GM12878 (cell line): ENCODE data around the gene MYO7B. TPM values are rescaled to one million over a fixed set of nuclear protein-coding genes. Genes with fewer than 3 reads are reported as not detected.
"Not testable (repeated sequence)": the region's sequence is repeated elsewhere in the genome, so short reads cannot be mapped to it uniquely, and the experiment has no call there.

ENCODE experiments used
- ATAC-seq: fragments of 200-7000 bp; cut with Tn5 transposase; 3 replicates; pipeline ENCODE4 v1.9.1; 2020; ENCODE audit warnings: mild to moderate bottlenecking, moderate library complexity
- BruUV-seq: library from RNA; stranded (reverse); fragments of 400-500 nt; replicated peaks from 2 replicates; lab custom pipeline; 2021; lab: Mats Ljungman, UMichigan
- CTCF ChIA-PET: fragments of 300-600 bp; sonication (Branson Sonifier 250); formaldehyde crosslinking; extraction: SDS; loops from one replicate; lab custom pipeline; 2021; ENCODE audit warnings: inconsistent platforms; lab: Yijun Ruan, JAX
- POLR2A ChIA-PET: fragments of 350-600 bp; formaldehyde crosslinking; extraction: SDS; loops from one replicate; lab custom pipeline; 2021; ENCODE audit warnings: inconsistent platforms; lab: Charles Lee
- RAD21 ChIA-PET: fragments of 300-600 bp; sonication (Branson Sonifier 250); formaldehyde crosslinking; loops from one replicate; lab custom pipeline; 2023; ENCODE audit warnings: antibody characterized with exemption; ENCODE audit not compliant: unreplicated experiment; lab: Charles Lee
- SMC1A ChIA-PET: fragments of 300-600 bp; sonication (Branson Sonifier 250); formaldehyde crosslinking; loops from one replicate; lab custom pipeline; 2023; ENCODE audit not compliant: unreplicated experiment, uncharacterized antibody; lab: Charles Lee
- DNase-seq: peaks from one replicate; pipeline ENCODE4 v3.0.0-alpha.2; 2011; ENCODE audit warnings: low read depth, low spot score
- FAIRE-seq: peaks from 3 replicates; lab custom pipeline; 2011; peaks lifted over from hg19 to GRCh38; lab: Jason Lieb, UNC
- H2AFZ ChIP-seq: 2 replicates; pipeline ENCODE4 v1.6.0; 2011; ENCODE audit warnings: low read depth, low read length, control low read depth; ENCODE audit not compliant: control insufficient read depth
- H3K27ac ChIP-seq: 2 replicates; pipeline ENCODE4 v1.5.1; 2011; ENCODE audit warnings: control low read depth; ENCODE audit not compliant: control insufficient read depth, insufficient read depth
- H3K27me3 ChIP-seq, 2 experiments: replicated peaks in 1 of 2; 2 replicates each; pipeline versions ENCODE4 v1.6.0 to v1.6.1; 2011; ENCODE audit warnings: low read length in 1 of 2; ENCODE audit not compliant: control insufficient read depth in 2 of 2, insufficient read depth in 2 of 2
- H3K36me3 ChIP-seq, 2 experiments: 2 replicates each; pipeline ENCODE4 v1.5.1; 2011; ENCODE audit warnings: low read length in 1 of 2; ENCODE audit not compliant: control insufficient read depth in 2 of 2, insufficient read depth in 2 of 2
- H3K4me1 ChIP-seq: 2 replicates; pipeline ENCODE4 v1.6.1; 2011; ENCODE audit warnings: mild to moderate bottlenecking, low read length, moderate library complexity, mixed read lengths; ENCODE audit not compliant: control insufficient read depth, insufficient read depth
- H3K4me2 ChIP-seq: 2 replicates; pipeline ENCODE4 v1.6.0; 2011; ENCODE audit warnings: control low read depth; ENCODE audit not compliant: control insufficient read depth, insufficient read depth
- H3K4me3 ChIP-seq: fragments of 200-600 bp; sonication (generic); 2 replicates; pipeline ENCODE4 v1.5.1; 2016
- H3K79me2 ChIP-seq: 2 replicates; pipeline ENCODE4 v1.6.0; 2011; ENCODE audit warnings: low read length; ENCODE audit not compliant: control insufficient read depth, insufficient read depth
- H3K9ac ChIP-seq: 2 replicates; pipeline ENCODE4 v1.8.0; 2011; ENCODE audit warnings: low read length, control low read depth, mixed read lengths; ENCODE audit not compliant: control insufficient read depth, insufficient read depth
- H3K9me3 ChIP-seq: replicated peaks from 3 replicates; pipeline ENCODE4 v1.5.1; 2011; ENCODE audit warnings: mild to moderate bottlenecking, low read length; ENCODE audit not compliant: control insufficient read depth, insufficient read depth
- H4K20me1 ChIP-seq: 2 replicates; pipeline ENCODE4 v1.6.0; 2011; ENCODE audit not compliant: control insufficient read depth, insufficient read depth
- CBFB ChIP-seq: IDR thresholded peaks from 2 replicates; pipeline ENCODE4 v1.6.1; 2016; ENCODE audit warnings: antibody characterized with exemption, low read depth
- CREB1 ChIP-seq: IDR thresholded peaks from 2 replicates; pipeline ENCODE4 v1.6.1; 2012; ENCODE audit warnings: low read depth, mild to moderate bottlenecking, inconsistent platforms
- EZH2 ChIP-seq: IDR thresholded peaks from 2 replicates; pipeline ENCODE4 v1.6.1; 2012; ENCODE audit warnings: low read depth, mild to moderate bottlenecking, control low read depth, inconsistent platforms, low read length, borderline replicate concordance; ENCODE audit not compliant: control insufficient read depth
- POLR2AphosphoS2 ChIP-seq: IDR thresholded peaks from 2 replicates; pipeline ENCODE4 v1.6.1; 2011; ENCODE audit warnings: low read depth, mild to moderate bottlenecking, low read length, improper control_type of control experiment, moderate library complexity
- RAD21 ChIP-seq: IDR thresholded peaks from 2 replicates; pipeline ENCODE4 v1.6.1; 2011; ENCODE audit warnings: mild to moderate bottlenecking, low read depth, low read length, moderate library complexity; ENCODE audit not compliant: insufficient read depth
- SUPT20H ChIP-seq: IDR thresholded peaks from 2 replicates; pipeline ENCODE4 v1.6.1; 2011; ENCODE audit warnings: low read depth, mild to moderate bottlenecking, low read length, moderate library complexity, borderline replicate concordance; ENCODE audit not compliant: control insufficient read depth
- whole genome bisulfite sequencing: methylation state at CpG from one replicate; pipeline ENCODE4 v1.1.6; 2016; ENCODE audit warnings: low lambda C conversion rate; ENCODE audit not compliant: insufficient replicate concordance, insufficient coverage; ENCODE audit errors: missing lambda C conversion rate; 5-methylcytosine and 5-hydroxymethylcytosine counted together
- in situ Hi-C: fragments of 300-500 bp; cut with MboI; formaldehyde crosslinking; loops from 9 replicates; pipeline ENCODE4 v1.14.3; 2018; ENCODE audit warnings: mixed read lengths
- intact Hi-C: fragments of 100-400 bp; cut with micrococcal nuclease; formaldehyde crosslinking; loops from one replicate; pipeline ENCODE4 v1.14.2; 2022; ENCODE audit not compliant: unreplicated experiment
- polyA plus RNA-seq, 11 experiments: library from polyadenylated mRNA; depleted of rRNA in 4 of 11; unstranded in 6 of 11; stranded (reverse) in 5 of 11; fragments of >200 nt; fragmentation: Nextera tagmentation in 4 of 11; fragmentation: Illumina TruSeq in 1 of 11; extraction: Ambion mirVana in 4 of 11; extraction: Trizol in 1 of 11; gene quantifications; 1 replicate in 1 of 11; 2 replicates in 10 of 11; pipeline versions ENCODE4 v1.2.1 to v1.2.3, GENCODE V29; 2011 to 2016; ENCODE audit warnings: inconsistent platforms in 2 of 11, missing spikeins in 2 of 11, low read depth in 1 of 11
- total RNA-seq, 4 experiments: library from RNA; depleted of rRNA in 3 of 4; stranded (reverse); fragments of >200 nt in 3 of 4; fragmentation: Illumina TruSeq in 1 of 4; extraction: Trizol in 1 of 4; gene quantifications; 2 replicates each; pipeline versions ENCODE4 v1.2.1 to v1.2.3, GENCODE V29; 2013 to 2021

The MYO7B gene
- total and polyA plus RNA-seq, 10 of the 15 experiments (the other 5 are each of a cell fraction or from before 2014, with no cell fraction given), result 0.08 to 4.8 (median 1.2) TPM

- ChIA-PET SMC1A (interaction anchor here (1.3 kb wide), 1 partner anchor 14 kb away, joined by 3 read pairs; no protein-coding TSS in a partner anchor), RAD21 (no interaction called here), CTCF (no interaction called here), POLR2A (no interaction called here)
- ATAC-seq (no peak), FAIRE-seq (no peak), DNase-seq (no peak)
- Histone ChIP-seq H3K4me3 (no peak overlapping the region), H3K27ac (no peak overlapping the region), H3K9me3 (no peaks in the 10 kb centered on the region; the same call in 2 of the 3 replicates), H3K79me2 (peaks cover 72% of the 10 kb centered on the region), H3K9ac (no peak overlapping the region), H2AFZ (no peak overlapping the region), H3K36me3 (peaks cover 2 to 38% of the 10 kb centered on the region in 2 experiments; a peak in 3 of 4 replicates), H4K20me1 (peaks cover 3% of the 10 kb centered on the region; the same call in 1 of the 2 replicates), H3K4me1 (no peaks in the 10 kb centered on the region; the same call in 1 of the 2 replicates), H3K4me2 (no peak overlapping the region), H3K27me3 (no peaks in the 10 kb centered on the region)
- no TSS peak for BruUV-seq
- intact Hi-C loops, result loop anchor here (10.0 kb wide), 1 partner anchor 284 kb away; no protein-coding TSS in a partner anchor
- 97% methylated on average over 4 of the region's 4 CpGs for WGBS
- in situ Hi-C loops, result no loop called here
- TF ChIP-seq SUPT20H (no peak), RAD21 (no peak), EZH2 (no peak)
Observed at GRCh38 chr2:127520424-127520823, 15.1 kb upstream of the MYO7B start.

DNA sequence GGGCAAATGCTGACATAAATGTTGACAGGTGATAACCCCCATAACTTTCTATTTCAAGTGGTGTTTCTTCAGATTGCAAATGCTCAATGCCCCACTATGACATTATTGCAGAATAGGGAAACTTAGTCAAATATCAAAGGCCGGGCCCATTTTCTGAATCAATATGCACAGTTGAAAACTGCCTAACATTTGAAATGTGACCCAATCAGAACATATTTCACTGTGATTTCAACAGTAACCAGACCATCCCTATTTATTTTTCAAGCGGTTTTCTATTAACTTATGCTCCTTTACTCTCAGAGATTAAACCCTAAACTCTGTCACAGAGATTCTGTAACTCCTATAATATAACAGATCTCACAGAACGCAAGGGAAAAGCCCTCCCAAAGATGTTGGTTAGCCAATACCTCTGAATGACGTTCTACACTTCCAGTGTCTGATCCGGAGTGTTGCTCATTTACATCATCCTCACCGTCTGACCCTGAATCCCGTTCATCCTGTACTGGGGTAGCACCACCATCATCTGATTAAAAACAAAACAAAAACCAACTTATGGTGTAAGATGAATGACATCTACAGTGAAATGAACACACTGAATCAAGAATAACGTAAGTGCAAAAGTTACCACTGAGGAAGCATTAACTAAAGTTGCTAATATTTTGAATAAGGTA is 12.1 kb upstream of the MYO7B start:
- ChIA-PET RAD21 (no interaction called here), POLR2A (no interaction called here), CTCF (no interaction called here), SMC1A (interaction anchor here (1.0 kb wide), 1 partner anchor 15 kb away, joined by 3 read pairs; no protein-coding TSS in a partner anchor)
- DNase-seq, result no peak
- Histone ChIP-seq H3K4me2 (peak overlapping the region; percentile 78), H3K36me3 (peaks cover 2 to 19% of the 10 kb centered on the region in 2 experiments; a peak in 3 of 4 replicates), H3K4me1 (no peaks in the 10 kb centered on the region), H3K9me3 (no peaks in the 10 kb centered on the region), H3K79me2 (peaks cover 59% of the 10 kb centered on the region), H2AFZ (no peak overlapping the region), H3K9ac (no peak overlapping the region), H3K27ac (no peak overlapping the region), H4K20me1 (no peaks in the 10 kb centered on the region; the same call in 1 of the 2 replicates), H3K27me3 (no peaks in the 10 kb centered on the region), H3K4me3 (0 out of 2 replicates have a peak overlapping the region, but pooled peaks have one; percentile 31)
- in situ Hi-C loops (no loop called here), intact Hi-C loops (loop anchor here (10.0 kb wide), 1 partner anchor 281 kb away; no protein-coding TSS in a partner anchor)
- BruUV-seq, result no TSS peak
- WGBS, result 54% methylated on average over 8 of the region's 8 CpGs
- no peak for ATAC-seq
- TF ChIP-seq POLR2AphosphoS2 (no peak), CBFB (no peak), CREB1 (peak; percentile 48; the same call in 1 of the 2 replicates)
- FAIRE-seq, result no peak

DNA sequence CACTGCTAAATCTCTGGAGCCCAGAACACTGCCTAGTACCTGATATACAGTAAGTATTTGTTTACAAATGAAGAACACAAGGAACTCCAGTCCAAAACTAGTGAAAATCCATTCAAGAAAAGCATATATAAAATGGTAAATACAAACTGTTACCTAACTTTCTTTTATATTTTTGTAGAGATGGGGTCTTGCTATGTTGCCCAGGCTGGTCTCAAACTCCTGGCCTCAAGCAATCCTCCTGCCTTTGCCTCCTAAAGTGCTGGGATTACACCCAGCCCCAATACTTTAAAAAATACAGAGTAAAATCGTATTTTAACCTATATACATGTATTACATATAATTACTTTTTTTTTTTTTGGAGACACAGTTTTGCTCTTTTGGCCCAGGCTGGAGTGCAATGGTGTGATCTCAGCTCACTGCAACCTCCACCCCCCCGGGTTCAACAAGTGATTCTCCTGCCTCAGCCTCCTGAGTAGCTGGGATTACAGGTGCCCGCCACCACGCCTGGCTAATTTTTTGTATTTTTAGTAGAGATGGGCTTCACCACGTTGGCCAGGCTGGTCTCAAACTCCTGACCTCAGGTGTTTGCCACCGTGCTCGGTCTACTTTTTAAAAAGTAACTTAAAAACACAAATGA is 11.2 kb upstream of the MYO7B start:
- H3K9me3 ChIP-seq, SMC1A ChIA-PET, H3K9ac ChIP-seq, in situ Hi-C loops, H2AFZ ChIP-seq, POLR2A ChIA-PET, ATAC-seq, H4K20me1 ChIP-seq, H3K27ac ChIP-seq, DNase-seq, RAD21 ChIA-PET, FAIRE-seq, H3K4me1 ChIP-seq, H3K27me3 ChIP-seq, CTCF ChIA-PET, H3K4me3 ChIP-seq: not testable (repeated sequence)
- H3K36me3 ChIP-seq, result peaks cover 2 to 17% of the 10 kb centered on the region in 2 experiments; a peak in 3 of 4 replicates
- 82% methylated on average over 7 of the region's 7 CpGs for WGBS
- peaks cover 54% of the 10 kb centered on the region for H3K79me2 ChIP-seq
- TSS peak; percentile 25 for BruUV-seq
- peak overlapping the region; percentile 78 for H3K4me2 ChIP-seq
- intact Hi-C loops, result loop anchor here (10.0 kb wide), 1 partner anchor 280 kb away; no protein-coding TSS in a partner anchor
